GM23338 (cell line): Measurements from ENCODE around the gene SF3B3. TPM values are rescaled to one million over a fixed set of nuclear protein-coding genes. Genes with fewer than 3 reads are reported as not detected.

ENCODE experiments used
- ATAC-seq: fragments of 200-7000 bp; cut with Tn5 transposase; 3 replicates; pipeline ENCODE4 v1.9.1; 2020
- DNase-seq: peaks from one replicate; pipeline ENCODE4 v3.0.0-alpha.2; 2015; ENCODE audit warnings: low spot score
- H2AFZ ChIP-seq: fragments of 200-600 bp; sonication (generic); 2 replicates; pipeline ENCODE4 v1.8.0; 2016; ENCODE audit warnings: antibody characterized with exemption, mild to moderate bottlenecking, moderate library complexity
- H3F3A ChIP-seq: fragments of 200-600 bp; sonication (generic); replicated peaks from 2 replicates; pipeline ENCODE4 v1.8.0; 2017; ENCODE audit warnings: antibody characterized with exemption, mixed run types, low read depth
- H3K27ac ChIP-seq: fragments of 200-600 bp; sonication (generic); 2 replicates; pipeline ENCODE4 v1.6.1; 2016; ENCODE audit warnings: low read depth
- H3K27me3 ChIP-seq: fragments of 200-600 bp; sonication (generic); 2 replicates; pipeline ENCODE4 v1.8.0; 2016; ENCODE audit warnings: mild to moderate bottlenecking, mixed run types, moderate library complexity; ENCODE audit not compliant: insufficient read depth
- H3K36me3 ChIP-seq: fragments of 200-600 bp; sonication (generic); 2 replicates; pipeline ENCODE4 v1.8.0; 2016; ENCODE audit warnings: mild to moderate bottlenecking; ENCODE audit not compliant: insufficient read depth
- H3K4me1 ChIP-seq: fragments of 200-600 bp; sonication (generic); 2 replicates; pipeline ENCODE4 v1.8.0; 2016; ENCODE audit warnings: mild to moderate bottlenecking, moderate library complexity; ENCODE audit not compliant: insufficient read depth
- H3K4me2 ChIP-seq: fragments of 200-600 bp; sonication (generic); 2 replicates; pipeline ENCODE4 v1.7.1; 2017; ENCODE audit warnings: mixed run types
- H3K4me3 ChIP-seq: fragments of 200-600 bp; sonication (generic); 2 replicates; pipeline ENCODE4 v1.6.1; 2016; ENCODE audit warnings: mixed run types
- H3K79me2 ChIP-seq: fragments of 200-600 bp; sonication (generic); replicated peaks from 2 replicates; pipeline ENCODE4 v1.8.0; 2017; ENCODE audit warnings: mild to moderate bottlenecking; ENCODE audit not compliant: insufficient read depth
- H3K9me2 ChIP-seq: fragments of 200-600 bp; sonication (generic); 2 replicates; pipeline ENCODE4 v1.8.0; 2017; ENCODE audit not compliant: insufficient read depth
- H4K20me1 ChIP-seq: fragments of 200-600 bp; sonication (generic); replicated peaks from 2 replicates; pipeline ENCODE4 v1.8.0; 2017; ENCODE audit warnings: mild to moderate bottlenecking; ENCODE audit not compliant: insufficient read depth
- H3K27ac Mint-ChIP-seq: 2 replicates; pipeline ENCODE4 v1.8.0; 2020; ENCODE audit warnings: inconsistent platforms, mild to moderate bottlenecking, moderate library complexity, mixed read lengths
- H3K27me3 Mint-ChIP-seq: 3 replicates; pipeline ENCODE4 v1.8.0; 2022; ENCODE audit warnings: low read depth, mild to moderate bottlenecking, moderate library complexity, mixed read lengths, inconsistent platforms; ENCODE audit not compliant: insufficient read depth, poor library complexity
- H3K36me3 Mint-ChIP-seq: 3 replicates; pipeline ENCODE4 v1.8.0; 2021; ENCODE audit warnings: low read depth, mild to moderate bottlenecking, inconsistent platforms, moderate library complexity, mixed read lengths
- H3K4me1 Mint-ChIP-seq: 3 replicates; pipeline ENCODE4 v1.8.0; 2020; ENCODE audit warnings: mild to moderate bottlenecking, inconsistent platforms, mixed read lengths
- H3K4me3 Mint-ChIP-seq: 3 replicates; pipeline ENCODE4 v1.8.0; 2021; ENCODE audit warnings: moderate library complexity, mild to moderate bottlenecking, inconsistent platforms, mixed read lengths
- H3K9me3 Mint-ChIP-seq: 3 replicates; pipeline ENCODE4 v1.8.0; 2020; ENCODE audit warnings: moderate library complexity, mild to moderate bottlenecking, inconsistent platforms, mixed read lengths
- CREB1 ChIP-seq: fragments of 250-450 bp; sonication (Bioruptor Pico); IDR thresholded peaks from 2 replicates; pipeline ENCODE4 v1.5.0; 2020; ENCODE audit warnings: low read depth, mild to moderate bottlenecking, moderate library complexity
- ETS1 ChIP-seq: IDR thresholded peaks from 2 replicates; pipeline ENCODE4 v1.6.1; 2016; ENCODE audit warnings: antibody characterized with exemption
- EZH2 ChIP-seq: fragments of 200-600 bp; sonication (generic); IDR thresholded peaks from one replicate; pipeline ENCODE4 v1.8.0; 2017; ENCODE audit warnings: antibody characterized with exemption, mild to moderate bottlenecking, low read depth; ENCODE audit not compliant: unreplicated experiment
- EZH2phosphoT487 ChIP-seq: fragments of 200-600 bp; sonication (generic); IDR thresholded peaks from one replicate; pipeline ENCODE4 v1.8.1; 2018; ENCODE audit warnings: antibody characterized with exemption; ENCODE audit not compliant: unreplicated experiment
- JUNB ChIP-seq: IDR thresholded peaks from one replicate; pipeline ENCODE4 v1.6.1; 2016; ENCODE audit warnings: antibody characterized with exemption; ENCODE audit not compliant: unreplicated experiment
- NANOG ChIP-seq: IDR thresholded peaks from 2 replicates; pipeline ENCODE4 v1.6.1; 2016; ENCODE audit warnings: antibody characterized with exemption, borderline replicate concordance
- POLR2AphosphoS5 ChIP-seq: IDR thresholded peaks from 2 replicates; pipeline ENCODE4 v1.6.1; 2016; ENCODE audit warnings: antibody characterized with exemption, low read depth
- STAT1 ChIP-seq: IDR thresholded peaks from one replicate; pipeline ENCODE4 v1.6.1; 2016; ENCODE audit warnings: antibody characterized with exemption; ENCODE audit not compliant: unreplicated experiment
- ZNF114 ChIP-seq: fragments of 250-450 bp; sonication (Bioruptor Pico); IDR thresholded peaks from 2 replicates; pipeline ENCODE4 v1.5.0; 2020; ENCODE audit warnings: mild to moderate bottlenecking, moderate library complexity
- ZNF331 ChIP-seq: fragments of 250-450 bp; sonication (Bioruptor Pico); IDR thresholded peaks from 2 replicates; pipeline ENCODE4 v1.5.0; 2020; ENCODE audit warnings: low read depth, mild to moderate bottlenecking, moderate library complexity
- polyA plus RNA-seq: library from polyadenylated mRNA; unstranded; fragments of >200 nt; fragmentation: Nextera tagmentation; extraction: Ambion mirVana; gene quantifications from 2 replicates; pipeline ENCODE4 v1.2.1, GENCODE V29; 2016
- total RNA-seq: library from RNA; depleted of rRNA; stranded (reverse); fragments of >200 nt; shearing (Covaris generic); gene quantifications from 2 replicates; pipeline ENCODE4 v1.2.3, GENCODE V29; 2014
- TF ChIP-seq, protein P1 (sequence below): IDR thresholded peaks from one replicate; pipeline ENCODE4 v1.6.1; 2018; ENCODE audit warnings: antibody characterized with exemption; ENCODE audit not compliant: unreplicated experiment
- TF ChIP-seq, protein P2 (sequence below), 2 experiments: fragments of 200-600 bp in 1 of 2; sonication (generic) in 1 of 2; conservative IDR thresholded peaks; 2 replicates each; pipeline versions ENCODE4 v1.5.1 to v1.6.1; 2016 to 2017; ENCODE audit warnings: antibody characterized with exemption in 2 of 2, low read depth in 2 of 2, mild to moderate bottlenecking in 2 of 2, moderate library complexity in 1 of 2
- TF ChIP-seq, protein P3 (sequence below): fragments of 250-450 bp; sonication (Bioruptor Pico); IDR thresholded peaks from 2 replicates; pipeline ENCODE4 v1.5.0; 2020; ENCODE audit warnings: mild to moderate bottlenecking, moderate library complexity

Gene SF3B3
- total and polyA plus RNA-seq, 2 experiments from 2014 or later = 202 to 289 TPM

DNA sequence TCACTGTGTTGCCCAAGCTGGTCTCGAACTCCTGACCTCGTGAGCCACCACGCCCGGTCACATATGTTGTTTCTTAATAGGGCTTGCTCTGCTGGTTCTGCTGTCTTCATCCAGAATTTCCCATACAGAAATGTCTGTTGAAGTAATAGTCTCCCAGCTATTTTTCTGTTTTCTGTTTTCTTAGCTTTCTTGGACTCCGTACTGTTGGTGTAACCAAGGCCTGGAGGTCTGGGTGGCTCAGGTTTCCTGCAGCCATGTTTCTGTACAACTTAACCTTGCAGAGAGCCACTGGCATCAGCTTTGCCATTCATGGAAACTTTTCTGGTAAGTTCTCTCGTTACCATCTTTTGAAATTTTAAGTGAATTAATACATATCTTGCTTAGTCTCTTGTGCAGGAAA, 2.8 kb downstream of the SF3B3 start:
- Mint-ChIP-seq H3K27ac (no peak overlapping the region), H3K4me3 (peak overlapping the region; percentile 99), H3K9me3 (no peaks in the 10 kb centered on the region; the same call in 1 of the 3 replicates), H3K4me1 (peaks cover 32% of the 10 kb centered on the region), H3K36me3 (peaks cover 75% of the 10 kb centered on the region), H3K27me3 (peaks cover 22% of the 10 kb centered on the region)
- no peak for ATAC-seq
- no peaks in the 10 kb centered on the region for H3K9me2 ChIP-seq
- TF ChIP-seq JUNB = no peak
- no peak for TF ChIP-seq CREB1 (CRISPR knock-in tag)
- no peak for TF ChIP-seq ZNF331
- TF ChIP-seq, protein P1, sequence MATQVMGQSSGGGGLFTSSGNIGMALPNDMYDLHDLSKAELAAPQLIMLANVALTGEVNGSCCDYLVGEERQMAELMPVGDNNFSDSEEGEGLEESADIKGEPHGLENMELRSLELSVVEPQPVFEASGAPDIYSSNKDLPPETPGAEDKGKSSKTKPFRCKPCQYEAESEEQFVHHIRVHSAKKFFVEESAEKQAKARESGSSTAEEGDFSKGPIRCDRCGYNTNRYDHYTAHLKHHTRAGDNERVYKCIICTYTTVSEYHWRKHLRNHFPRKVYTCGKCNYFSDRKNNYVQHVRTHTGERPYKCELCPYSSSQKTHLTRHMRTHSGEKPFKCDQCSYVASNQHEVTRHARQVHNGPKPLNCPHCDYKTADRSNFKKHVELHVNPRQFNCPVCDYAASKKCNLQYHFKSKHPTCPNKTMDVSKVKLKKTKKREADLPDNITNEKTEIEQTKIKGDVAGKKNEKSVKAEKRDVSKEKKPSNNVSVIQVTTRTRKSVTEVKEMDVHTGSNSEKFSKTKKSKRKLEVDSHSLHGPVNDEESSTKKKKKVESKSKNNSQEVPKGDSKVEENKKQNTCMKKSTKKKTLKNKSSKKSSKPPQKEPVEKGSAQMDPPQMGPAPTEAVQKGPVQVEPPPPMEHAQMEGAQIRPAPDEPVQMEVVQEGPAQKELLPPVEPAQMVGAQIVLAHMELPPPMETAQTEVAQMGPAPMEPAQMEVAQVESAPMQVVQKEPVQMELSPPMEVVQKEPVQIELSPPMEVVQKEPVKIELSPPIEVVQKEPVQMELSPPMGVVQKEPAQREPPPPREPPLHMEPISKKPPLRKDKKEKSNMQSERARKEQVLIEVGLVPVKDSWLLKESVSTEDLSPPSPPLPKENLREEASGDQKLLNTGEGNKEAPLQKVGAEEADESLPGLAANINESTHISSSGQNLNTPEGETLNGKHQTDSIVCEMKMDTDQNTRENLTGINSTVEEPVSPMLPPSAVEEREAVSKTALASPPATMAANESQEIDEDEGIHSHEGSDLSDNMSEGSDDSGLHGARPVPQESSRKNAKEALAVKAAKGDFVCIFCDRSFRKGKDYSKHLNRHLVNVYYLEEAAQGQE = no peak
- TF ChIP-seq POLR2AphosphoS5 = no peak
- no peak for TF ChIP-seq ETS1
- TF ChIP-seq, protein P2, sequence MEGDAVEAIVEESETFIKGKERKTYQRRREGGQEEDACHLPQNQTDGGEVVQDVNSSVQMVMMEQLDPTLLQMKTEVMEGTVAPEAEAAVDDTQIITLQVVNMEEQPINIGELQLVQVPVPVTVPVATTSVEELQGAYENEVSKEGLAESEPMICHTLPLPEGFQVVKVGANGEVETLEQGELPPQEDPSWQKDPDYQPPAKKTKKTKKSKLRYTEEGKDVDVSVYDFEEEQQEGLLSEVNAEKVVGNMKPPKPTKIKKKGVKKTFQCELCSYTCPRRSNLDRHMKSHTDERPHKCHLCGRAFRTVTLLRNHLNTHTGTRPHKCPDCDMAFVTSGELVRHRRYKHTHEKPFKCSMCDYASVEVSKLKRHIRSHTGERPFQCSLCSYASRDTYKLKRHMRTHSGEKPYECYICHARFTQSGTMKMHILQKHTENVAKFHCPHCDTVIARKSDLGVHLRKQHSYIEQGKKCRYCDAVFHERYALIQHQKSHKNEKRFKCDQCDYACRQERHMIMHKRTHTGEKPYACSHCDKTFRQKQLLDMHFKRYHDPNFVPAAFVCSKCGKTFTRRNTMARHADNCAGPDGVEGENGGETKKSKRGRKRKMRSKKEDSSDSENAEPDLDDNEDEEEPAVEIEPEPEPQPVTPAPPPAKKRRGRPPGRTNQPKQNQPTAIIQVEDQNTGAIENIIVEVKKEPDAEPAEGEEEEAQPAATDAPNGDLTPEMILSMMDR (conservative IDR thresholded peaks at IDR 0.05; ENCODE audit: low read depth in 2 of 2) = no peak
- TF ChIP-seq EZH2phosphoT487 = no peak
- no peak for TF ChIP-seq ZNF114 (CRISPR knock-in tag)
- no peak for TF ChIP-seq NANOG
- no peak for TF ChIP-seq EZH2
- TF ChIP-seq, protein P3, sequence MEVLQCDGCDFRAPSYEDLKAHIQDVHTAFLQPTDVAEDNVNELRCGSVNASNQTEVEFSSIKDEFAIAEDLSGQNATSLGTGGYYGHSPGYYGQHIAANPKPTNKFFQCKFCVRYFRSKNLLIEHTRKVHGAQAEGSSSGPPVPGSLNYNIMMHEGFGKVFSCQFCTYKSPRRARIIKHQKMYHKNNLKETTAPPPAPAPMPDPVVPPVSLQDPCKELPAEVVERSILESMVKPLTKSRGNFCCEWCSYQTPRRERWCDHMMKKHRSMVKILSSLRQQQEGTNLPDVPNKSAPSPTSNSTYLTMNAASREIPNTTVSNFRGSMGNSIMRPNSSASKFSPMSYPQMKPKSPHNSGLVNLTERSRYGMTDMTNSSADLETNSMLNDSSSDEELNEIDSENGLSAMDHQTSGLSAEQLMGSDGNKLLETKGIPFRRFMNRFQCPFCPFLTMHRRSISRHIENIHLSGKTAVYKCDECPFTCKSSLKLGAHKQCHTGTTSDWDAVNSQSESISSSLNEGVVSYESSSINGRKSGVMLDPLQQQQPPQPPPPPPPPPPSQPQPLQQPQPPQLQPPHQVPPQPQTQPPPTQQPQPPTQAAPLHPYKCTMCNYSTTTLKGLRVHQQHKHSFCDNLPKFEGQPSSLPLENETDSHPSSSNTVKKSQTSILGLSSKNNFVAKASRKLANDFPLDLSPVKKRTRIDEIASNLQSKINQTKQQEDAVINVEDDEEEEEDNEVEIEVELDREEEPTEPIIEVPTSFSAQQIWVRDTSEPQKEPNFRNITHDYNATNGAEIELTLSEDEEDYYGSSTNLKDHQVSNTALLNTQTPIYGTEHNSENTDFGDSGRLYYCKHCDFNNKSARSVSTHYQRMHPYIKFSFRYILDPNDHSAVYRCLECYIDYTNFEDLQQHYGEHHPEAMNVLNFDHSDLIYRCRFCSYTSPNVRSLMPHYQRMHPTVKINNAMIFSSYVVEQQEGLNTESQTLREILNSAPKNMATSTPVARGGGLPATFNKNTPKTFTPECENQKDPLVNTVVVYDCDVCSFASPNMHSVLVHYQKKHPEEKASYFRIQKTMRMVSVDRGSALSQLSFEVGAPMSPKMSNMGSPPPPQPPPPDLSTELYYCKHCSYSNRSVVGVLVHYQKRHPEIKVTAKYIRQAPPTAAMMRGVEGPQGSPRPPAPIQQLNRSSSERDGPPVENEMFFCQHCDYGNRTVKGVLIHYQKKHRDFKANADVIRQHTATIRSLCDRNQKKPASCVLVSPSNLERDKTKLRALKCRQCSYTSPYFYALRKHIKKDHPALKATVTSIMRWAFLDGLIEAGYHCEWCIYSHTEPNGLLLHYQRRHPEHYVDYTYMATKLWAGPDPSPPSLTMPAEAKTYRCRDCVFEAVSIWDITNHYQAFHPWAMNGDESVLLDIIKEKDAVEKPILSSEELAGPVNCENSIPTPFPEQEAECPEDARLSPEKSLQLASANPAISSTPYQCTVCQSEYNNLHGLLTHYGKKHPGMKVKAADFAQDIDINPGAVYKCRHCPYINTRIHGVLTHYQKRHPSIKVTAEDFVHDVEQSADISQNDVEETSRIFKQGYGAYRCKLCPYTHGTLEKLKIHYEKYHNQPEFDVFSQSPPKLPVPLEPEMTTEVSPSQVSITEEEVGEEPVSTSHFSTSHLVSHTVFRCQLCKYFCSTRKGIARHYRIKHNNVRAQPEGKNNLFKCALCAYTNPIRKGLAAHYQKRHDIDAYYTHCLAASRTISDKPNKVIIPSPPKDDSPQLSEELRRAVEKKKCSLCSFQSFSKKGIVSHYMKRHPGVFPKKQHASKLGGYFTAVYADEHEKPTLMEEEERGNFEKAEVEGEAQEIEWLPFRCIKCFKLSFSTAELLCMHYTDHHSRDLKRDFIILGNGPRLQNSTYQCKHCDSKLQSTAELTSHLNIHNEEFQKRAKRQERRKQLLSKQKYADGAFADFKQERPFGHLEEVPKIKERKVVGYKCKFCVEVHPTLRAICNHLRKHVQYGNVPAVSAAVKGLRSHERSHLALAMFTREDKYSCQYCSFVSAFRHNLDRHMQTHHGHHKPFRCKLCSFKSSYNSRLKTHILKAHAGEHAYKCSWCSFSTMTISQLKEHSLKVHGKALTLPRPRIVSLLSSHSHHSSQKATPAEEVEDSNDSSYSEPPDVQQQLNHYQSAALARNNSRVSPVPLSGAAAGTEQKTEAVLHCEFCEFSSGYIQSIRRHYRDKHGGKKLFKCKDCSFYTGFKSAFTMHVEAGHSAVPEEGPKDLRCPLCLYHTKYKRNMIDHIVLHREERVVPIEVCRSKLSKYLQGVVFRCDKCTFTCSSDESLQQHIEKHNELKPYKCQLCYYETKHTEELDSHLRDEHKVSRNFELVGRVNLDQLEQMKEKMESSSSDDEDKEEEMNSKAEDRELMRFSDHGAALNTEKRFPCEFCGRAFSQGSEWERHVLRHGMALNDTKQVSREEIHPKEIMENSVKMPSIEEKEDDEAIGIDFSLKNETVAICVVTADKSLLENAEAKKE (CRISPR knock-in tag) = no peak
- TF ChIP-seq STAT1 = no peak
- peaks cover 53% of the 10 kb centered on the region for H4K20me1 ChIP-seq
- H3K36me3 ChIP-seq = peaks cover 43% of the 10 kb centered on the region
- peak overlapping the region; percentile 85 for H3K4me3 ChIP-seq
- no peaks in the 10 kb centered on the region for H3K27me3 ChIP-seq
- H3K4me1 ChIP-seq = peaks cover 19% of the 10 kb centered on the region
- DNase-seq = no peak
- peaks cover 31% of the 10 kb centered on the region for H3F3A ChIP-seq
- peaks cover 90% of the 10 kb centered on the region for H3K79me2 ChIP-seq
- peak overlapping the region; percentile 94 for H3K4me2 ChIP-seq
- peak overlapping the region; percentile 46 for H3K27ac ChIP-seq
- no peak overlapping the region for H2AFZ ChIP-seq
